ENCODE results near the gene CCNDBP1.

GRCh38 chr15:43143203-43143941 lies 41.8 kb upstream of the CCNDBP1 start:
- TF ChIP-seq CTCF (conservative IDR thresholded peaks at IDR 0.05; ENCODE audit: low read length), result peak; percentile 27; the same call in 1 of the 2 replicates
- no peak for TF ChIP-seq EZH2phosphoT487 (IDR thresholded peaks at IDR 0.05; ENCODE audit: borderline replicate concordance)
